Esophagus squamous epithelium (tissue), 4 donors: ENCODE measurements around the gene DCUN1D3.

Experiments used
- POLR2A ChIP-seq, 4 donors: fragments of 450-650 bp; IDR thresholded peaks; one replicate each; pipeline ENCODE4 v1.6.1; 2017; ENCODE audit warnings: antibody characterized with exemption in 4 of 4, mild to moderate bottlenecking in 4 of 4, moderate library complexity in 3 of 4
- TF ChIP-seq, protein P1 (sequence below), 6 experiments: fragments of 450-650 bp in 4 of 6; fragments of 200-600 bp in 2 of 6; sonication (generic) in 2 of 6; IDR thresholded peaks; one replicate each; pipeline ENCODE4 v1.5.1; 2016 to 2019; ENCODE audit warnings: antibody characterized with exemption in 6 of 6, mild to moderate bottlenecking in 4 of 6, moderate library complexity in 4 of 6

DNA sequence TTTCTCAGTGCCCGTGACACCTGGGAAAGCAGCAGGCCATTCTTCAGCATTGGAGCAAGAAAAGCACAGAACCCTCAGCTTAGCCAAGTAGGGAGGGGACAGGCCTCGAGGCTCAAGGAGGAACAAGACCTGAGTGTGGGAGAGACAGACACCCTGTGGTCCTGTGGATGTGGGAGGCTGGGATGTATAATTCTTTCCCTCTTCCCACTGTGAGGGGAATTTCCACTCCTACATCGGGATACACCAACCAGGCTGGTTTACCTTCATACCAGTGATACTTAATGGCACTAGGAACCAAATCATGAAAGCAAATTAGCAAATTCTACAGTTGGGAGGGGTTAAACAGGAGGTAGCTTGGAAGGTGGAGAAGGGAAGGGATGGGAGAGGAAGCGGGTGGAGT, 42.1 kb upstream of the DCUN1D3 start:
- TF ChIP-seq, protein P1, sequence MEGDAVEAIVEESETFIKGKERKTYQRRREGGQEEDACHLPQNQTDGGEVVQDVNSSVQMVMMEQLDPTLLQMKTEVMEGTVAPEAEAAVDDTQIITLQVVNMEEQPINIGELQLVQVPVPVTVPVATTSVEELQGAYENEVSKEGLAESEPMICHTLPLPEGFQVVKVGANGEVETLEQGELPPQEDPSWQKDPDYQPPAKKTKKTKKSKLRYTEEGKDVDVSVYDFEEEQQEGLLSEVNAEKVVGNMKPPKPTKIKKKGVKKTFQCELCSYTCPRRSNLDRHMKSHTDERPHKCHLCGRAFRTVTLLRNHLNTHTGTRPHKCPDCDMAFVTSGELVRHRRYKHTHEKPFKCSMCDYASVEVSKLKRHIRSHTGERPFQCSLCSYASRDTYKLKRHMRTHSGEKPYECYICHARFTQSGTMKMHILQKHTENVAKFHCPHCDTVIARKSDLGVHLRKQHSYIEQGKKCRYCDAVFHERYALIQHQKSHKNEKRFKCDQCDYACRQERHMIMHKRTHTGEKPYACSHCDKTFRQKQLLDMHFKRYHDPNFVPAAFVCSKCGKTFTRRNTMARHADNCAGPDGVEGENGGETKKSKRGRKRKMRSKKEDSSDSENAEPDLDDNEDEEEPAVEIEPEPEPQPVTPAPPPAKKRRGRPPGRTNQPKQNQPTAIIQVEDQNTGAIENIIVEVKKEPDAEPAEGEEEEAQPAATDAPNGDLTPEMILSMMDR (IDR thresholded peaks at IDR 0.05): no peak
- TF ChIP-seq POLR2A (IDR thresholded peaks at IDR 0.05): no peak
